C4-2B (cell line): Measurements from ENCODE around the gene FHAD1.
"Not testable (repeated sequence)": the region's sequence is repeated elsewhere in the genome, so short reads cannot be mapped to it uniquely, and the experiment has no call there.

ENCODE experiments used
- H3K27ac ChIP-seq: fragments of 450-650 bp; 2 replicates; pipeline ENCODE4 v1.5.1; 2017
- ZFX ChIP-seq: fragments of 450-650 bp; IDR thresholded peaks from 2 replicates; pipeline ENCODE4 v1.6.1; 2017
- TF ChIP-seq, protein P1 (sequence below): fragments of 450-650 bp; conservative IDR thresholded peaks from 2 replicates; pipeline ENCODE4 v1.5.1; 2017; ENCODE audit warnings: mild to moderate bottlenecking

The FHAD1 gene

DNA sequence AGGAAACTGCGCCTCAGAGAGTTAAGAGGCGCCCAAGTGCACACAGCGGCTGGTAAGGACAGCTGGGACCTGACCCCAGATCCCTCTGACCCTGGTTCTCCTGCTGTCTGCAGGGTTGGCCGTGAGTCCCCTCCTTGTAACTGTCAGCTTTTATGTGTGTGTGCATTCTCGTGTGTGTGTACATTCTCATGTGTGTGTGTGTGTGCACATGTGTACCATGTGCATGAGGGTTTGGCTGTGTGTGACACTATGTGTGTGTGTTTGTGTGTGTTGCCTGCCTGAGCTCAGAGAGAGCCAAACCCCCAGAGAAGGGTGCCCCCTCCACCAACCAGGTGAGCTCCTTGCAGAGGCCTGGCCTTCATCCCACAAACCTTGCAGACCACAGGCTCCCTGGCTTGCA lies 136.8 kb downstream of the FHAD1 start:
- H3K27ac ChIP-seq: no peak overlapping the region
- TF ChIP-seq ZFX: no peak
- TF ChIP-seq, protein P1, sequence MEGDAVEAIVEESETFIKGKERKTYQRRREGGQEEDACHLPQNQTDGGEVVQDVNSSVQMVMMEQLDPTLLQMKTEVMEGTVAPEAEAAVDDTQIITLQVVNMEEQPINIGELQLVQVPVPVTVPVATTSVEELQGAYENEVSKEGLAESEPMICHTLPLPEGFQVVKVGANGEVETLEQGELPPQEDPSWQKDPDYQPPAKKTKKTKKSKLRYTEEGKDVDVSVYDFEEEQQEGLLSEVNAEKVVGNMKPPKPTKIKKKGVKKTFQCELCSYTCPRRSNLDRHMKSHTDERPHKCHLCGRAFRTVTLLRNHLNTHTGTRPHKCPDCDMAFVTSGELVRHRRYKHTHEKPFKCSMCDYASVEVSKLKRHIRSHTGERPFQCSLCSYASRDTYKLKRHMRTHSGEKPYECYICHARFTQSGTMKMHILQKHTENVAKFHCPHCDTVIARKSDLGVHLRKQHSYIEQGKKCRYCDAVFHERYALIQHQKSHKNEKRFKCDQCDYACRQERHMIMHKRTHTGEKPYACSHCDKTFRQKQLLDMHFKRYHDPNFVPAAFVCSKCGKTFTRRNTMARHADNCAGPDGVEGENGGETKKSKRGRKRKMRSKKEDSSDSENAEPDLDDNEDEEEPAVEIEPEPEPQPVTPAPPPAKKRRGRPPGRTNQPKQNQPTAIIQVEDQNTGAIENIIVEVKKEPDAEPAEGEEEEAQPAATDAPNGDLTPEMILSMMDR: no peak

DNA sequence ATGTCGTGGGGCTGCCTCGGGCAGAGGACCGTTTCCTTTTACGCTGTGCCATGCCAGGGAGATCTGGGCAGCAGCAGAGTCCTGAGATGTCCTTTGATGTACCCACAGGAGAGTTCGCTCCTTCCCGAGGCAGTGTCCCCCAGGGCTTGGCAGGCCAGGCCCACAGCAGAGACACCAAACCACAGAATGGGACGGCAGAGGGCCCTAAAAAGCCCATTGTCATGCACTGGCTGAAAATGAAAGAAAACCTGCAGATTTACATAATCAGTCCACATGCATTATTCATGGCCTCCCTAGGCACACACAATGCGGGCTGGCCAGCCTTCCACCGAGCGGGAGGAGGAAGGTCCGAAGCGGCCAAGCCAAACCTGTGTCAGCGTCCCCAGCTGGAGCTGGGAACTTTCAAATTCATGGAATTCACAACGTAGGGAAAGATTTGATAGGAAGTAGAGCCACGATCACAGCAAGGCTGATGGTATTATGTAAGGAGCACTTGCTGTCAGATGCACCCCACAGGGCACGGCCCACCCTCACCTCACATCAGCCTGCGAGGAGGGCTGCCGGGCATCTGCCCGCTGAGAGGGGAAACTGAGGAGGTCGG lies 137.4 kb downstream of the FHAD1 start:
- no peak overlapping the region for H3K27ac ChIP-seq

DNA sequence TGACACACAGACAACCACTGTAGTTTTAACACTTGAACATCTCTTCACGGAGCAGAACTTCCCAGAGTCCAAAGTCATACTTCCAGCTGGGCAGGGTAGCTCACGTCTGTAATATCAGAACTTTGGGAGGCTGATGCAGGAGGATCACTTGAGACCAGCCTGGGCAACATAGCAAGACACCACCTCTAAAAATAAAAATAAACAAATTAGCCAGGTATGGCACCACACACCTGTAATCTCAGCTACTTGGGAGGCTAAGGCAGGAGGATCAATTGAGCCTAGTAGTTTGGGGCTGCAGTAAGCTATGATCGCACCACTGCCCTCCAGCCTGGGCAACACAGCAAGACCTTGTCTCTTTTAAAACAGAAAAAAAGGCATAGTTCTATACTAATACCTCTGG lies 138.4 kb downstream of the FHAD1 start:
- TF ChIP-seq, protein P1: no peak
- TF ChIP-seq ZFX: no peak
- H3K27ac ChIP-seq: no peak overlapping the region

More for the DNA sequence above, 137.4 kb downstream of the FHAD1 start:
- TF ChIP-seq, protein P1: no peak
- TF ChIP-seq ZFX: no peak

DNA sequence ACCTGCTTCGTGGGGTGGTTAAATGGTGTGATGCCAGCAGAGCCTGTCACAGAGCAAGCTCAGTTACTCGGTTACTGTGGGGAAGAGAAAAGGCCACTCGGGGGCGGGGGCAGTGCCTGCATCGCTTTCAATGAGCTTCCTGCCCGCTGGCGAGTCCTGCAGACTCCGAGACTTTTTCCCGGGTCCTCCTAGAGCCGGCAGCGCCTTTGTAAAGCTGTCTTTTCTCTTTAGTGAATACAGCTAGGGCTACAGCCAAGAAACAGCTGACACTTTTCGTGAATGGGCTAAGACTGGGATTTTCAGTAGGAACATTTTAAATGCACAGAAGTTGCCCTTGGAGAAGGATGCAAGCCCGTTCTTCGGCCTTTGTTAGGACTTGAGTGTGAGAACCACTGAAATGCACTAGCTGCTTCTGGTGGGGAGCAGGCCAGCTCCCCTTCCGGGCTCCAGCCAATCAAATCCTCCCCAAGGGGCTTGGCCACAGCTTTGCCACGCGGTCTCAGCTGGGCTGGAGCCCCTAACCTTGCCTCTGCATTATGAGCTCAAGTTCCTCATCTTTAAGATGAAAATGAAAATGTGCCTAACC lies 139.2 kb downstream of the FHAD1 start:
- no peak overlapping the region for H3K27ac ChIP-seq
- no peak for TF ChIP-seq ZFX
- TF ChIP-seq, protein P1: no peak

DNA sequence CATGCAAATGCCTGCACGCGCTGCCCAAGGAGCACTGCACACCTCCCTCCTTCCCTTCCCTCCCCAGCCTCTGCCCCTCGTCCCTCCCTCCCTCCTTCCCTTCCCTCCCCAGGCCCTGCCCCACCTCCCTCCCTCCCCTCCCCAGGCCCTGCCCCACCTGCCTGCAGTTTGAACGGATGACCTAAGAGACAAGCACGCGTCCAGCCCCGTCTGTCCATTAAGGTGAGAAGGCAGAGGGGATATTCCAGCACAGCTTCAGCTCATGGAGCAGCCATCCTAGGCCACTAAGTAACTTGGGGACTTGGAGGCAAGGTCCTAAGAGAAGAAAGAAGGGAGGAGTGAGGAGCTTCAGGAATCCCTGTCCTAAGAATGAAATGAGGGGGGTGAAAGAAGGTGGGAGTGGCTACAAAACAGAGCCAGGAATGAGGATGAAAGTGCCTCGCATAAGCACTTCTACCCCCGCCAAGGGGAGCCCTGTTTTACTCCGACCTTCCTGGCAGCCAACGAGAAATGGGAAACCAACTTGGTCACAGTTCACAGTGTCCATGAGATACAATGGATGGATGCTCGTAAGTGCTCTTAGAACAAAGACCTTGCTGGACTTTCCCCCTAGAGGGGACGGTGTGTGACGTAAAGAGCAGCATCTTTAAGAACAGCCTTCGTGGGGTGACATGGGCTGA lies 141.3 kb downstream of the FHAD1 start:
- no peak overlapping the region for H3K27ac ChIP-seq
- no peak for TF ChIP-seq ZFX
- TF ChIP-seq, protein P1: no peak

DNA sequence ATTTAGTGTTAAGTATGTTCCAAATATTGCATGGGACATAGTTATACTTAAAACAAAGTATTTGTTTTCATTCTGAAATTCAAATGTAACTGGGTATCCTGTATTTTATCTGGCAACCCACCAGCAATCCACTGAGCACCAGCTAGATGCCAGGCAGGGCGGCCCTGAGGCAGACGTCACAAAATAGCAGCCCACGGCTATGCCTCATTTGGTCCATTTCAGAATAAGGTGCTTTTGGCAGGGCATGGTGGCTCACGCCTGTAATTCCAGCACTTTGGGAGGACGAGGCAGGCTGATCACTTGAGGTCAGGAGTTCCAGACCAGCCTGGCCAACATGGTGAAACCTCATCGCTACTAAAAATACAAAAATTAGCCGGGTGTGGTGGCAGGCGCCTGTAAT lies 142.8 kb downstream of the FHAD1 start:
- not testable (repeated sequence) for H3K27ac ChIP-seq

DNA sequence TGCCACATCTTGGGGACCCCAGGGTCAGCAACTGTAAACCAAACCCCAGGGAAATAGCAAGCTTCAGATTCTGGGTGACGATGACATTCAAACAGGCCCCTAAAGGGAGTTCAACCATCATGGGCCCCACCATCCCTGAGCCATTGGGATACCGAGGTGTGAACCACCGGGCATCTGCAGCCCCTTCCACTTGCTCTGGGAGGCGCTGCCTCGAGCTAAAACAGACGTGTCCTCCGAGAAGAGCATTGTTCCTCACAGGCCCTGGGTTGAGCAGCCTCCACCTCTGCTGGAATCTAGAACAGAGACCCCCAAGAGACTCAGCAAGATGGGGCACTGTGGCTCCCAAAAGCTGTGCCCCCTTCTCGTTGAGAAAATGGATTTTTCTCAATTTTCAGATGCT lies 143.6 kb downstream of the FHAD1 start:
- TF ChIP-seq, protein P1: no peak
- no peak for TF ChIP-seq ZFX

More for the DNA sequence above, 143.6 kb downstream of the FHAD1 start:
- H3K27ac ChIP-seq: no peak overlapping the region
